ENCODE data around the gene TSN.
"Not testable (repeated sequence)": the region's sequence is repeated elsewhere in the genome, so short reads cannot be mapped to it uniquely, and the experiment has no call there.

Gene TSN

DNA sequence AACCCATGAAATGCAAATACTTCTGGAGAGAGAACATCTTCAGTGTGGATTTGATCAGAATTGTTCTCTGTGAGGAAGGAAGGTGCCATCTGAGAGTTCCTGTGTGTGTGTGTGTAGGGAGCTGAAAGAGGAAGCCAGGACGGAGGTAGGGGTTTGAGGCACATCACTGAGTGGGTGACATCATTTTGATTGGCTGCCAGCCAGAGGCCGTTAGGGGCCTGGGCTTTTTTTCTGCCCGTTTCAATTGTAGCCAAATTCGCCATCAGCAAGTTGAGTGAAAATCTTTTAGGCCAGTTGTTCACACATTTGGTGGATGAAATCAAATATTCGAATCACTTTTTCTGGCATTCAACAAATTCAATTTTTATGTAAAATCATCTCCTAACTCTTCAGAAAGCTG is 48.9 kb downstream of the TSN start:
- peak; percentile 96 to 97 for DNase-seq

- no peak for DNase-seq
Observed at GRCh38 chr2:121804997-121805765, 49.7 kb downstream of the TSN start.

DNA sequence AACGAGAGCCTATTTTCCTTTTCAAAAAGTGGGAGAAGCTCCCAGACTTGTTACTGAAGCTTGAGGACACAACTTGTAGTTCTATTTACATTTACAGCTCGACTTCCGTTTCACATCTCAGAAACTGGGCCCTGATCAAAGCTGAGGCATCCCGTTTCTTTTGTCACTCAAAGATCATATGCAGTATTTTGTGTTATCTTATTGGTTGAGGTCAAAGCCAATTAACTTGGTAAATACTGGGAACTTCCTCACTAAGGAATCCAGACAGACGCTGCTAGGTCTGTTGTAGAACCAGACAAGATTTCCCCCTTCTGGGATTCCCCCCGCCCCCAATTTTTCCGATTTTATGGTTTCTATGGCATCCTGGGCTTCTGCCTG is 50.3 kb downstream of the TSN start:
- DNase-seq, result no peak

GRCh38 chr2:121807771-121808170 is 52.3 kb downstream of the TSN start:
- DNase-seq, result not testable (repeated sequence)

DNA sequence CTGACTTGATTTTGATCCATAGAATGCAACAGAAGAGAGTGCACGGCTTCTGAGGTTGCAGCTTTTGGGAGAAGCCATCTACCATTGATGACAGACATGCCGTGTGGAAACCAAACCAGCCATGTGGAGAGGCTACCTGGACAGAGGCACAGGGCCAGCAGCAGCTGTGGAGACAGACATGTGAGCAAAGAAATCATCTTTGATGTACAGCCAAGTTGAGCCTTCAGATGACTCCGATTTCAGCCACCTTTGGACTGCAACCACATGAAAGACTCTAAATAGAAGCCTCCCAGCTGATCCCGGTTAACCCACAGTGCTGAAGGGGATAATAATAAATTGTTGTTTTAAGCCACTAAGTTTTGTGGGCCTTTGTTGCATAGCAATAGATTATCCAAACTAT is 54.2 kb downstream of the TSN start:
- DNase-seq, result no peak

- DNase-seq, result peak; percentile 75 to 85
Observed at GRCh38 chr2:121810959-121811853, 55.8 kb downstream of the TSN start.

DNA sequence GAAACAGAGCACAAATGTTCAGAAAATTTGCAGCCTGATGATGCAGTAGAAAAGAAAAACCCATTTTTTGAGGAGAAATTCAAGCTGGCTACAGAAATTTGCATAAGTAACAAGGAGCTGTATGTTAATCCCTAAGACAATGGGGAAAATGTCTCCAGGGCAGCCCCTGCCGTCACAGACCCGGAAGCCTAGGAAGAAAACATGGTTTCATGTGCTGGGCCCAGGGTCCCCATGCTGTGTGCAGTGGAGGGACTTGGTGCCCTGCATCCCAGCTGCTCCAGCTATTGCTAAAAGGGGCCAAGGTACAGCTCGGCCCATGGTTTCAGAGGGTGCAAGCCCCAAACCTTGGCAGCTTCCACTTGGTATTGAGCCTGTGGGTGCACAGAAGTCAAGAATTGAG is 57.6 kb downstream of the TSN start:
- DNase-seq, result not testable (repeated sequence)

DNA sequence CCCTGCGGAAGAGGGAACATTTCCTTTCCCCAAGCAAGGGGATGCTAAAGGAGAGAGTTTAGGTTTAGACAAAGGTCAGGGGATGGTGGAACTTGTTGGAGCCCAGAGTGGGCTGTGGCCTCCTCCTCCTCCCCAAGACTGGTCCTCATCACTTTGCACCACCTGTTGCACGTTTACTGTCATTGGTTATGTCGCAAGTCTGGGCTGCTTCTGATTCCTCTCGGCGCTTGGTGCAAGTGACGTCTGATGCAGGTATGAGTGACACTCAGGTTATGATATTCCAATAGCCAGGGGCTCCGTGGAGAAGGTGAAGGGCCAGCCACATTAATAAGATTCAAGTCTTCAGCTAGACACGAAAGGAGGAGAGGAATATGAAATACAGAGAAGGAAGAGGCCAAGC is 59.8 kb downstream of the TSN start:
- no peak for DNase-seq

DNA sequence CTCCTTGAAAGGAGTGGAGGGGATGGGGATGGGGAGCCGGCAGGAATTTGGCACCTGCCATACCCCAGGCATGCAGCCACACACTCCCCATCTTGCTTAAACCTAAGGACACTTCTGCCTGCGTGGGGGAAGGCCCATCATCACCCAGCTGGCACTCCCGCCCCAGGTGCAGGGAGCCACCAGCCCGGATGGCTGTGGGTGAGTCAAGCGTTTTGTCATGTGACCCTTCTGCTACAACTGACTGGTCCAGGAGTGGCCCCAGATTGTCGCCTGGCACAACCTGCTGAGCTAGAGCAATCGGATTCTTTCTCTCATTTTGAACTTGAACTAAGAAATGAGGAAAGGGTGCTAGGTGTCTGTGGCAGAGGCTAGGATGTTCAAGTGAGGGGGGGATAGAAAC is 61.3 kb downstream of the TSN start:
- no peak for DNase-seq

GRCh38 chr2:121817304-121817703 is 61.9 kb downstream of the TSN start:
- not testable (repeated sequence) for DNase-seq
